Pulmonary artery endothelial cell (primary cell): ENCODE data around the gene RABGAP1. TPM values are rescaled to one million over a fixed set of nuclear protein-coding genes. Genes with fewer than 3 reads are reported as not detected.

Source experiments
- total RNA-seq: library from RNA; depleted of rRNA; stranded (reverse); fragments of >200 nt; gene quantifications from 2 replicates; pipeline ENCODE4 v1.2.3, GENCODE V29; 2014

Gene RABGAP1
- total RNA-seq, 1 donor from 2014 or later = 27.5 TPM

Other genes with a start within 250 kb of the RABGAP1 start
- gene OR1L4, start 217.0 kb upstream of the RABGAP1 start, total RNA-seq = not detected in 2 replicates
- not detected in 2 replicates for gene OR1L6, start 198.7 kb upstream of the RABGAP1 start, total RNA-seq
- gene OR5C1, start 152.1 kb upstream of the RABGAP1 start, total RNA-seq = not detected in 2 replicates
- gene OR1K1, start 140.9 kb upstream of the RABGAP1 start, total RNA-seq = not detected in 2 replicates
- 70.4 and 86.4 TPM in 2 replicates for gene PDCL, start 112.4 kb upstream of the RABGAP1 start, total RNA-seq
- 57.0 and 75.8 TPM in 2 replicates for gene RC3H2, start 35.7 kb upstream of the RABGAP1 start, total RNA-seq
- gene ZBTB6, start 27.7 kb upstream of the RABGAP1 start, total RNA-seq = 11.7 and 13.5 TPM in 2 replicates
- 2.7 and 3.8 TPM in 2 replicates for gene ZBTB26, start 9.5 kb upstream of the RABGAP1 start, total RNA-seq
- 0.35 and 0.46 TPM in 2 replicates for gene GPR21, start 92.6 kb downstream of the RABGAP1 start, total RNA-seq